CD4-positive, CD25-positive, alpha-beta regulatory T cell (primary cell): Measurements from ENCODE around the gene IFNG-AS1. TPM values are rescaled to one million over a fixed set of nuclear protein-coding genes. Genes with fewer than 3 reads are reported as not detected.

ENCODE experiments used
- ATAC-seq, 2 donors: fragments of 150-1000 bp; cut with Tn5 transposase; one replicate each; pipeline ENCODE4 v1.10.0; 2021; ENCODE audit warnings: low read depth in 2 of 2, moderate number of reproducible peaks in 2 of 2, moderate library complexity in 1 of 2
- DNase-seq, 3 donors: peaks; one replicate each; pipeline versions ENCODE4 v3.0.0 to v3.0.0-alpha.2; 2012 to 2022; ENCODE audit warnings: mixed read lengths in 1 of 3
- H3K27ac ChIP-seq: one replicate; pipeline ENCODE4 v1.7.0; 2013; ENCODE audit warnings: mild to moderate bottlenecking, low read length; ENCODE audit not compliant: insufficient read depth, poor library complexity, severe bottlenecking
- H3K27me3 ChIP-seq: one replicate; pipeline ENCODE4 v1.7.0; 2013; ENCODE audit warnings: low read length; ENCODE audit not compliant: control insufficient read depth, insufficient read depth
- H3K36me3 ChIP-seq: one replicate; pipeline ENCODE4 v1.7.0; 2013; ENCODE audit warnings: mild to moderate bottlenecking, low read length, moderate library complexity; ENCODE audit not compliant: control insufficient read depth, insufficient read depth
- H3K4me1 ChIP-seq: 2 replicates; pipeline ENCODE4 v1.7.0; 2013; ENCODE audit warnings: mild to moderate bottlenecking, low read length; ENCODE audit not compliant: insufficient read depth, control insufficient read depth, poor library complexity, severe bottlenecking
- H3K4me3 ChIP-seq: one replicate; pipeline ENCODE4 v1.7.0; 2013; ENCODE audit warnings: low read depth, mild to moderate bottlenecking, low read length, moderate library complexity
- H3K9me3 ChIP-seq, 2 experiments: 1 replicate in 1 of 2; 2 replicates in 1 of 2; pipeline ENCODE4 v1.7.0; 2013; ENCODE audit warnings: low read length in 2 of 2, mild to moderate bottlenecking in 1 of 2, moderate library complexity in 1 of 2; ENCODE audit not compliant: control insufficient read depth in 2 of 2
- H3K27ac Mint-ChIP-seq, 3 donors: one replicate each; pipeline ENCODE4 v1.8.0; 2020 to 2022; ENCODE audit warnings: mild to moderate bottlenecking in 3 of 3, mixed read lengths in 3 of 3, moderate library complexity in 2 of 3
- H3K27me3 Mint-ChIP-seq: one replicate; pipeline ENCODE4 v1.8.0; 2022; ENCODE audit warnings: mild to moderate bottlenecking, mixed read lengths
- H3K36me3 Mint-ChIP-seq: one replicate; pipeline ENCODE4 v1.8.0; 2020; ENCODE audit warnings: mixed read lengths
- H3K4me1 Mint-ChIP-seq, 4 donors: one replicate each; pipeline ENCODE4 v1.8.0; 2020 to 2022; ENCODE audit warnings: mixed read lengths in 4 of 4, mild to moderate bottlenecking in 1 of 4
- H3K4me3 Mint-ChIP-seq, 4 donors: one replicate each; pipeline ENCODE4 v1.8.0; 2020 to 2022; ENCODE audit warnings: mild to moderate bottlenecking in 4 of 4, mixed read lengths in 4 of 4, moderate library complexity in 3 of 4
- H3K9me3 Mint-ChIP-seq, 7 donors: one replicate each; pipeline ENCODE4 v1.8.0; 2020 to 2022; ENCODE audit warnings: mixed read lengths in 7 of 7, mild to moderate bottlenecking in 3 of 7, moderate library complexity in 2 of 7
- polyA plus RNA-seq, 4 donors: library from polyadenylated mRNA; unstranded; fragments of 300-500 nt; fragmentation: Illumina TruSeq; gene quantifications; one replicate each; pipeline ENCODE4 v1.2.3, GENCODE V29; 2021
- total RNA-seq: library from RNA; stranded (reverse); gene quantifications from one replicate; pipeline ENCODE4 v1.2.3, GENCODE V29; 2022

The IFNG-AS1 gene
- total and polyA plus RNA-seq, 5 donors from 2014 or later, result 0.24 to 9.3 (median 2.5) TPM

DNA sequence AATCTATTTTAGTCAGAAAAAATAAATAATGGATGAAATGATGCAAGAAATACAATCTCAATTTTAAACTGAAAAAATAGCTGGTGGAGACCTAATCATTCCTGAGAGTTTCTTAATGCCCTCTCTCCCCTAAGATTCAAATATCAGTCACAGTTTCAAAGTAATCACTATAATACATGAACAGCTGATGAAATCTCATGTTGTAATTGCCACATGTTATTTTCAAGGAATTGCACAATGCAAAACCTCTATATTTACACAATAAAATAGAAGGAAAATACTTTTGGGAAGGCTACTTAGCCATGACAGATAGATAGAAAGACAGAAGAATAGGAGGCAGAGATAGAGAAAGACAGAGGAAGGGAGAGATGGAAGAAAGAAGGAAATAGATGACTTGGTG, 18.2 kb downstream of the IFNG-AS1 start:
- H3K9me3 ChIP-seq, result no peaks in the 10 kb centered on the region
- DNase-seq (no peak), ATAC-seq (no peak)
- no peaks in the 10 kb centered on the region for H3K36me3 ChIP-seq
- Mint-ChIP-seq H3K36me3 (no peaks in the 10 kb centered on the region), H3K27ac (no peak overlapping the region), H3K4me3 (no peak overlapping the region), H3K4me1 (peaks cover 0 to 6% (median 2%) of the 10 kb centered on the region in 4 donors), H3K9me3 (no peaks in the 10 kb centered on the region), H3K27me3 (peaks cover 5% of the 10 kb centered on the region)
- no peaks in the 10 kb centered on the region for H3K4me1 ChIP-seq
- no peak overlapping the region for H3K4me3 ChIP-seq
- no peak overlapping the region for H3K27ac ChIP-seq
- H3K27me3 ChIP-seq, result no peaks in the 10 kb centered on the region

DNA sequence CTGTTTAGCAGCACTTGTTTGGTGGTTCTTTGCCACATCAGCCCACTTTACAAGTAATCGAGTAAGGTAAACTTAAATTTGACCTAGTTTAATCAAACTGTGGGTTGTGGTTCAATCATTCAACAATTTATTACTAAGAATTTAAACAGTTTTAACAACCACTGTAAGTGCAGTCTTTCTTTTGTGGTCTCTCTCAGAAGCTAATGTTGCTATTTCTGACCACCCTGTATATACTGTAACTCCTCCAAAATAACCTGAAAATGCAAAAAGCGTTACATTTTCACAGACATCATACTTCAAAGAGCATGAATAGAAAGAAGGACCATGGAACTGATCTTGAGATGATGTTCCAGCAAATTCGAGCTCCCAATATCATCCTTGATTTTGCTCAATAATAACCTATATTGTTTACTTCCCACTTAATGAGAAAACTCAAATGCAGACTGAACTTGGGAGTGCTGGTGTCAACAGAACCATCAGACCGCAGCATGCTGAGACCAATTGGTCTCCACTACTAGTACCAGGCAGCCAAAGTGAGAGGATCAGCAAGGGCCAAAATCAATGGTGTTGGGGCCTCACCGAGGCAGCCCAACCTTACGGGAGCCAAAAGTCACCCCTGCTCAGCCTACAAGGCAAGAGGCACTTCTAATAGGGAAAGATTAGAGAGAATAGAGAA, 22.1 kb downstream of the IFNG-AS1 start:
- Histone ChIP-seq H3K36me3 (no peaks in the 10 kb centered on the region), H3K27me3 (no peaks in the 10 kb centered on the region), H3K4me1 (no peaks in the 10 kb centered on the region), H3K27ac (no peak overlapping the region), H3K9me3 (no peaks in the 10 kb centered on the region), H3K4me3 (no peak overlapping the region)
- Mint-ChIP-seq H3K36me3 (no peaks in the 10 kb centered on the region), H3K9me3 (peaks cover 0 to 2% (median 0%) of the 10 kb centered on the region in 7 donors), H3K27ac (no peak overlapping the region), H3K4me1 (peaks cover 0 to 6% (median 2%) of the 10 kb centered on the region in 4 donors), H3K4me3 (no peak overlapping the region), H3K27me3 (peaks cover 5% of the 10 kb centered on the region)
- no peak for DNase-seq
- ATAC-seq, result no peak

GRCh38 chr12:68011882-68012207, 22.6 kb downstream of the IFNG-AS1 start:
- Histone ChIP-seq H3K4me3 (no peak overlapping the region), H3K27ac (no peak overlapping the region), H3K27me3 (no peaks in the 10 kb centered on the region), H3K36me3 (no peaks in the 10 kb centered on the region), H3K9me3 (no peaks in the 10 kb centered on the region), H3K4me1 (no peaks in the 10 kb centered on the region)
- no peak for ATAC-seq
- Mint-ChIP-seq H3K9me3 (peaks cover 0 to 2% (median 0%) of the 10 kb centered on the region in 7 donors), H3K36me3 (no peaks in the 10 kb centered on the region), H3K4me3 (no peak overlapping the region), H3K4me1 (peaks cover 0 to 6% (median 2%) of the 10 kb centered on the region in 4 donors), H3K27me3 (peaks cover 5% of the 10 kb centered on the region), H3K27ac (no peak overlapping the region)
- DNase-seq, result no peak

DNA sequence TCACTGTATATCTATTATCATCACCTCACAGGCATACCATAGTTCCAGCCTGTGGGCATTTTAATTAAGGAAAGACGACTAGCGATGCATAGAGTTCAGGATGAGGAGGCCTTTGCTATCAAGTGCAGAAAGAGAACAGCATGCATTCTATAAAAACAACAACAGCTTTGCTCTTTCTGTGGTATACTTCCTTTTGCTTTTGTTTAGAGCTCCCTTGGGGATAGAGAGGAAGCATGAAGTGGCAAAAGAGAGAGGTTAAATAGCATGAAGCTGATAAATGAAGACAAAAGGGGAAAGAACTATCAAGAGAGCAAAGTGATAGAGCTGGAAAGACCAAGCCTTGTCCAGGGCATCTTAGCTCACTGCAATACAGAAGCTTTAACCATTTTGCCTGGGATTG, 23.5 kb downstream of the IFNG-AS1 start:
- no peaks in the 10 kb centered on the region for H3K27me3 ChIP-seq
- no peaks in the 10 kb centered on the region for H3K4me1 ChIP-seq
- Mint-ChIP-seq H3K9me3 (peaks cover 0 to 2% (median 0%) of the 10 kb centered on the region in 7 donors), H3K4me1 (peaks cover 0 to 6% (median 2%) of the 10 kb centered on the region in 4 donors), H3K36me3 (peaks cover 3% of the 10 kb centered on the region), H3K4me3 (no peak overlapping the region), H3K27me3 (peaks cover under 1% of the 10 kb centered on the region), H3K27ac (no peak overlapping the region)
- DNase-seq (no peak), ATAC-seq (no peak)
- no peak overlapping the region for H3K4me3 ChIP-seq
- H3K36me3 ChIP-seq, result no peaks in the 10 kb centered on the region
- H3K9me3 ChIP-seq, result no peaks in the 10 kb centered on the region
- H3K27ac ChIP-seq, result no peak overlapping the region

GRCh38 chr12:68013181-68013580, 23.9 kb downstream of the IFNG-AS1 start:
- Histone ChIP-seq H3K4me1 (no peaks in the 10 kb centered on the region), H3K27me3 (no peaks in the 10 kb centered on the region), H3K4me3 (no peak overlapping the region), H3K36me3 (no peaks in the 10 kb centered on the region), H3K9me3 (no peaks in the 10 kb centered on the region), H3K27ac (no peak overlapping the region)
- no peak for ATAC-seq
- no peak for DNase-seq
- Mint-ChIP-seq H3K36me3 (peaks cover 3% of the 10 kb centered on the region), H3K4me1 (peaks cover 0 to 6% (median 2%) of the 10 kb centered on the region in 4 donors), H3K27ac (peak overlapping the region in 1 of 3 donors; percentile 27), H3K9me3 (peaks cover 0 to 2% (median 0%) of the 10 kb centered on the region in 7 donors), H3K27me3 (no peaks in the 10 kb centered on the region), H3K4me3 (no peak overlapping the region)

DNA sequence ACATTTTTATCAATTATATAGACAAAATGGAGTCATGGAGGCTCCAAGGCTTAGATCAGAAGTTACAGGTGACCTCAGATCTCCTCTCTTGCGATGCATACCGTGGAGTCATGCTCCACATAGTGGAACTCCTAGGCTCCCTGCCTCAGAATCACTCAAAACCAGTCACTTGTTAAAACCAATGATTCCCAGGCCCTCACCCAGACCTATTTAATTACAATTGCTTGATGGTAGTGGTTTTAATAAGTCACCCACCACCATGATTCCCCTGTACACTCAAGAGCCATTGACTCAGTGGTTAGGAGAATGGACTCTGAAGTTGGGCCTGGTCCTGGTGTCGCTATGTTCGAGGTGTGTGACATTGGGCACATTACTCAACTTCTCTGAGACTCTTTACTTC, 26.9 kb downstream of the IFNG-AS1 start:
- ATAC-seq (no peak), DNase-seq (no peak)
- H3K4me1 ChIP-seq, result no peaks in the 10 kb centered on the region
- H3K36me3 Mint-ChIP-seq, result peaks cover 3% of the 10 kb centered on the region
- no peaks in the 10 kb centered on the region for H3K36me3 ChIP-seq
- H3K4me3 Mint-ChIP-seq, result no peak overlapping the region
- no peak overlapping the region for H3K27ac ChIP-seq
- H3K9me3 ChIP-seq, result no peaks in the 10 kb centered on the region
- no peaks in the 10 kb centered on the region for H3K27me3 ChIP-seq
- H3K4me3 ChIP-seq, result no peak overlapping the region
- H3K9me3 Mint-ChIP-seq, result peaks cover 0 to 2% (median 0%) of the 10 kb centered on the region in 7 donors
- H3K27me3 Mint-ChIP-seq, result no peaks in the 10 kb centered on the region
- no peak overlapping the region for H3K27ac Mint-ChIP-seq
- peaks cover 0 to 3% (median 0%) of the 10 kb centered on the region in 4 donors for H3K4me1 Mint-ChIP-seq

DNA sequence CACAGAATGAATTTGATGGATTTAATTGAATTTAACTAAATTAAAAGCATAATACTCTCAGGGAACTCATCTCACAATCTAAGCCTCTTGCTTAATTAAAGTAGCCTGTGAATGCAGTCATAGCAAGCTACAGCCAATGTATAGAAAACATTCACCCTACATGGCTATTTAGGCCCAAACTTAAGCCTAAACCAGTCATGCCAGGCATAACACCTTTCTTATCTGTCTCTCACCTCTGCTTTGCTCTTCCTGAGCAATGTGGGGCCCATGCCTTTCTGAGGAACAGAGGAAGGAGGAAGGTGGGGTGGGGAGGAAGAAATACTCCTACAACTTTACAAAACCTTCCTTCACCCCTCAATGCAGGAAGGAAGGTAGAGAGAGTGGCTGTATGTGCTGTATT, 29.1 kb downstream of the IFNG-AS1 start:
- ATAC-seq, result no peak
- Histone ChIP-seq H3K27ac (no peak overlapping the region), H3K27me3 (no peaks in the 10 kb centered on the region), H3K36me3 (no peaks in the 10 kb centered on the region), H3K9me3 (no peaks in the 10 kb centered on the region), H3K4me1 (no peaks in the 10 kb centered on the region), H3K4me3 (no peak overlapping the region)
- H3K27me3 Mint-ChIP-seq, result no peaks in the 10 kb centered on the region
- no peak overlapping the region for H3K27ac Mint-ChIP-seq
- H3K9me3 Mint-ChIP-seq, result peaks cover 0 to 2% (median 0%) of the 10 kb centered on the region in 7 donors
- no peak overlapping the region for H3K4me3 Mint-ChIP-seq
- no peaks in the 10 kb centered on the region for H3K4me1 Mint-ChIP-seq
- DNase-seq, result no peak
- H3K36me3 Mint-ChIP-seq, result peaks cover 3% of the 10 kb centered on the region

DNA sequence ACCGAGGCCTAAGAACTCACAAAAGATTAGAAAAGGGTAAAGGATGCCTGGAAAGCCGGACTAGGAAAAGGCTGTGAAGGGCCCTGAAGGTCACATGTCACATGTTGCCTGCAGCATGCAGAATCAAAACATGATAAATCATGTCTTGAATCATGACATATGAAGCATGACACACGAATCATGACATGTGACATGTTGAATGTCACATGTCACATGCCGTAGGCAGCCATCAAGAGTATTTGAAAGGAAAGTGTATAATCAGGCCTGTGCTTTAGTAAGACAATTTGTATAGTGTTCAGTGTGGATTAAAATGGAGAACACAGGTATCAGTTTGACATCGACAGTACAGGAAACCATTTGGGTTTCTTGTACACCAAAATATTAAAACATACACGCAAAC, 30.8 kb downstream of the IFNG-AS1 start:
- H3K9me3 Mint-ChIP-seq, result peaks cover 0 to 5% (median 0%) of the 10 kb centered on the region in 7 donors
- no peaks in the 10 kb centered on the region for H3K4me1 Mint-ChIP-seq
- peaks cover 3% of the 10 kb centered on the region for H3K36me3 Mint-ChIP-seq
- peaks cover 4% of the 10 kb centered on the region for H3K27me3 Mint-ChIP-seq
- no peak overlapping the region for H3K27ac ChIP-seq
- no peaks in the 10 kb centered on the region for H3K27me3 ChIP-seq
- H3K36me3 ChIP-seq, result no peaks in the 10 kb centered on the region
- no peak for DNase-seq
- no peaks in the 10 kb centered on the region for H3K4me1 ChIP-seq
- H3K4me3 ChIP-seq, result no peak overlapping the region
- no peaks in the 10 kb centered on the region for H3K9me3 ChIP-seq
- no peak overlapping the region for H3K27ac Mint-ChIP-seq
- no peak for ATAC-seq
- H3K4me3 Mint-ChIP-seq, result no peak overlapping the region
